T-helper 22 cell (primary cell): ENCODE measurements around the gene SCAF1.

ENCODE experiments used
- DNase-seq: peaks from one replicate; pipeline ENCODE4 v3.0.0-alpha.2; 2020; ENCODE audit warnings: low read depth

SCAF1 gene

DNA sequence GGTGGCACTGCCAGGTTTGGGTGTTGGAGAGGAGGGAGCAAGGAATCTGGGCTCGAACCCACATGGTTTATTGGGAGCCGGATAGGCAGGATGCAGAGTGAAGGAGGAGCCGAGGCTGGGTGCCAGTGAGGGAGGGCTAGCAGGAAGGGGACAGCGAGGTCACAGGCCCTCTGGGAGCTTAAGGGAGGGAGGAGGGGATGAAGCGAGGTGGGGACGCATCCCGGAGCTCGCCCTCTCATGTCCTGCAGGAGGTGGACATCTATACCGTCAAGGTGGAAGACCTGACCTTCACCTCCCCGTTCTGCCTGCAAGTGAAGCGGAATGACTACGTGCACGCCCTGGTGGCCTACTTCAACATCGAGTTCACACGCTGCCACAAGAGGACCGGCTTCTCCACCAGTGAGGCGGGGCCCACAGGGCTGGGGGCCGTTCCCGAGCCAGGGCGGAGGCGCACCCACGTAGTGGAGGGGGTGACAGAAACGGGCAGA, 43.9 kb downstream of the SCAF1 start:
- DNase-seq = no peak

DNA sequence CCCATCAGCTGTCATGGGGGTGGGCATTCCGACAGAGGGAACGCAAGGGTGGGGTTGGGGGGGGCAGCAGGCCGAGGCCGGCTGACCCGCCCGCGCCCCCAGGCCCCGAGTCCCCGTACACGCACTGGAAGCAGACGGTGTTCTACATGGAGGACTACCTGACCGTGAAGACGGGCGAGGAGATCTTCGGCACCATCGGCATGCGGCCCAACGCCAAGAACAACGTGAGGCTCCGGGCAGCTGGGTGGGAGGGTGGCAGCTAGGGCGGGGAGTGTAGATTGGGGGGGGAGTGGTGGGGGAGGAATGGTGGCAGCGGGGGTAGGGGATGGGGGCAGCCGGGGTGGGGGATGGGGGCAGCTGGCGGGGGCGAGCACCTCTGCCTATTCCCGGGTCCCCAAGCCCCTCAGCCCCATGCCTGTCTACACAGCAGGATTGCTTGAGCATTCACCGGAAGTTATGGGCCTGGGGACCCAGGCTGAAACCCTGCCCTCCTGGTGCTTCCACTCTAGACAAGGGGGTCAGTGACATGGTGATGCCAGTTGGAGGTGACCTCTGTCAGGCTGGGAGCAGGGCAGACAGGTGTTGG, 44.6 kb downstream of the SCAF1 start:
- DNase-seq = no peak

GRCh38 chr19:49687150-49687549, 45.1 kb downstream of the SCAF1 start:
- no peak for DNase-seq

- no peak for DNase-seq
These were observed 45.7 kb downstream of the SCAF1 start for GRCh38 chr19:49687566-49688316.

DNA sequence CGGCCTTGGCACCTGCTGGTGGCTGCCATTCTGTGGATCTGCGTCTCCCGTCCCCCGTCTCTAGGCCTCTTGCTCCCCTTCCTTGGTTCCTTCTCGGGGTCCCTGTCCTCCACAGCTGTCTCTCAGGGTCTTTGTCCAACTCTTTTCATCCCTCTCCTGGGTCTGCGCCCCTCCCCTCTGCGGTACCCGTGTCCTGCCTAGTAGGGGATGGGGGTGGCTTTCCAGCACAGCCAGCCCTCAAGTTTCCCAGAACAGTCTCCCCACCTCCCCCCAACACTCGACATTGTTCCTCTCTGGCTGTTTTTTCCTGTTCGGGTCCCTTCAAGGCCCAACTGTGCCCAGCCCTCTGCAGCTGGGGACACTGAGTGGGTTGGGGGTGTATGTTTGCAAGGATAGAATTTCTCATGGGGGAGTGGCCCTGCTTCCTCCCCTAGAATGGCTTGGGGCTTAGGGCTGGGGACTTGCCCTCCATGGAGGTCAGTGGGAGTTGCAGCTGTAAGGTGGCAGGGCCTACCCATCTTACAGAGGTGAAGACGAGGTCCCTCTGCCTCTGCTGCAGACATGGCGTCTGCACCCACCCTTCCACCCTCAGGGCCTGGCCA, 46.6 kb downstream of the SCAF1 start:
- DNase-seq = no peak

DNA sequence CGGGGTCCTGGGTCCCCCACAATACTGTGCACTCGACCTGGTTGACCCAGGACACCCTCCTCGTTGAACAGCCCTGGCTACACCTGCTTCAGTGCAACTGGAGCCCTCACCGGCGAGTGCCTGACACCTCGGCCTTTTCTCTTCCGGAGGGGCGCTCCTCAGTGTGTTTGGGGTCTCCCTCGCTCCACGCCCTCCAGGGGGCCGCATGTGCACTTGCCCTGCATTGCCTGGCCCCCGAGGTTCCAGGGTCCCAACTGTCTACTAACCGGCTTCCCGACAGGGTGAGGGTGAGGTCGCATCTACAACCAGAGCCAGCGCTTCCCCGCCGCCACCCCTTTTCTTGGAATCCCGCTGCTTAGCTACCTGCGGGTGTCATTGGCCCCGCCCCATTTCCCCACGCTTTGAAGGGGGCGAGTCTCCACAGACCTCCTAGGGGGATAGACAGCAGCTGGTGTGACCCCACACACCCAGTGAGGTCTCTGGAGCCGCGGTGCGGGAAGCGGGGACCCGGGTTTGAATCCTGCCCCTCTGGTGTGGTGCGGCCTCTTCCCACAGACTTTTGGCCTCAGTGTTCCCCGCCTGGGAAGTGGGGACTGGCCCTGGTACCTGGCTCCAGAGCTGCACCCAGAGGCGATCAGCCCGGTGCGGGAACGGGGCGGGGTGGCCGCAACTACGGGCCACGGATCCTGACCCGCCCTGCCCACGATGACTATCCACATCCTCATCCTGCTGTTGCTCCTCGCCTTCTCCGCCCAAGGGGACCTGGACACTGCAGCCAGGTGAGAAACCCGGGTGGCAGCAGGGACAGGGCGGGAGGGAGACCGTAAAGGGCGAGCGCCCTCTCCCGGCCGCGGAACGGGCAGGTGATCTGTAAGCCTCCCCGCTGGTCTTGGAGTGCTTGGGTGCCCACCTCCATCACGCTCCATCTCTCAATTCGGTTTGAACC, 47.4 kb downstream of the SCAF1 start, which contains the start of gene ADM5:
TSS of gene ADM5 (plus strand) at position 462 of the 946 bp plus-strand sequence. CDS start at position 706, 244 bp downstream.
- no peak for DNase-seq

DNA sequence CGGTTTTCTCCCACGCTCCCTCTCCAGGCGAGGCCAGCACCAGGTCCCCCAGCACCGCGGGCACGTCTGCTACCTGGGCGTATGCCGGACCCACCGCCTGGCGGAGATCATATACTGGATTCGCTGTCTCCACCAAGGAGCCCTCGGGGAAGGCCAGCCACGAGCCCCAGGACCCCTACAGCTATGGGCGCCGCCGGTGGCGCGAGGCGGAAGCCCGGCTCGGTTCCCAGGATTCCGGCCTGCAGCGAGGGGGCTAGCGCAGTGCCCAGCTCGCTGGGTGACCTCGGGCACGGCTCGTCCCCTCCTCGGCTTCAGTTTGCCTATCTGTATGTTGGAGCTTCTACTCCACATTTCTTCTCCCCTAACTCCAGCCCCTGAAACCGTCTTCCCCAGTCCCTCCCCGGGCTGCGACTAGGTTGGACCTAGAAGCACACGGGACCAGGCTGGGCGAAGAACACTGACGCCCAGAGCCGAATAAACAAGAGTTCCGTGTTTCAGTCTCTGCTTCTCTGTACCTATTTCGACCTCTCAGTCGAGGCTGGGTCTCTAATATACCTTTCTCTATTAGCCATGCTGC, 48.2 kb downstream of the SCAF1 start:
- DNase-seq = no peak

- DNase-seq = peak; percentile 33
These were observed 48.7 kb downstream of the SCAF1 start, which contains the start of gene CPT1C for GRCh38 chr19:49690656-49691242. TSS of gene CPT1C (plus strand) at chr19:49691116. CDS start at chr19:49692253, 1,137 bp downstream.

- no peak for DNase-seq
These were observed 49.5 kb downstream of the SCAF1 start for GRCh38 chr19:49691243-49692146.

DNA sequence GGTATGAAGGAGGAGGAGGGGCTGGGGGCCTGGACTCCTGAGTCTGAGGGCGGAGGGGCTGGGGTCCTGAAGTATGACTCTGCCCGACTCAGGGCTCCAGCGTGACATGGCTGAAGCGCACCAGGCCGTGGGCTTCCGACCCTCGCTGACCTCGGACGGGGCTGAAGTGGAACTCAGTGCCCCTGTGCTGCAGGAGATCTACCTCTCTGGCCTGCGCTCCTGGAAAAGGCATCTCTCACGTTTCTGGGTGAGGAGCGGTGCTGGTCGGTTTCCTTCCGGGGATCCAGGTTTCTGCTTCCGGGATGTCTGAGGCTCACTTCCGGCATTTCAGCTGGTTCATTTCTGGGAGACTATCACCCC, 50.1 kb downstream of the SCAF1 start:
- DNase-seq = no peak

- no peak for DNase-seq
These were observed 54.1 kb downstream of the SCAF1 start for GRCh38 chr19:49696115-49696514.

GRCh38 chr19:49696865-49697264, 54.9 kb downstream of the SCAF1 start:
- no peak for DNase-seq

DNA sequence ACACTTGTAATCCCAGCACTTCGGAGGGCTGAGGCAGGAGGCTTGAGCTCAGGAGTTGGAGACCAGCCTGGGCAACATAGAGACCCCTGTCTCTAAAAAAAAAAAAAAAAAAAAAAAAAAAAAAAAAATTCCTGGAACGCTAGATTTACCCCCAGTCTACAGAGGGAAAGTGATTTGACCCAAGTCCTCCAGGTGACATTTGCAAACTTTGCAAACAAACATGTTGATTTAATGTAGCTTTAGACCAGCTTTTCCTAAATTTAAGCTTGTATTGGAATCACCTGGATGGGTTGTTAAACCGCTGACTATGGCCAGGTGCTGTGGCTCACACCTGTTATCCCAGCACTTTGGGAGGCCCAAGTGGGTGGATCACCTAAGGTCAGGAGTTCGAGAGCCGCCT, 57.4 kb downstream of the SCAF1 start:
- no peak for DNase-seq

DNA sequence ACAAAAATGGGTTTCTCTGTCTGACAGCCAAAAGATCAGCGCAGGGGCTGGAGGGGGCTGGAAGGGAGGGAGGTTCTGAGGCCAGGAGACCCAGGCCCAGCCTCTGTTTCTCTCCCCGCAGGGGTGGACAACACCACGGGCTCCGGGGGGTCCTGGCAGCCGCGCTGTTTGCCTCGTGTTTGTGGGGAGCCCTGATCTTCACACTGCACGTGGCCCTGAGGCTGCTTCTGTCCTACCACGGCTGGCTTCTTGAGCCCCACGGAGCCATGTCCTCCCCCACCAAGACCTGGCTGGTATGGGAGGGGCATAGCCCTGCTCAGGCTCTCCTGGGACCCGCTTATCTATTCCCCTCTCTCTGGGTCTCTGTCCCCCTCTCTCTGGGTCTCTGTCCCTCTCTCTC, 58.6 kb downstream of the SCAF1 start:
- DNase-seq = no peak

- DNase-seq = no peak
These were observed 59.3 kb downstream of the SCAF1 start for GRCh38 chr19:49701271-49701786.

DNA sequence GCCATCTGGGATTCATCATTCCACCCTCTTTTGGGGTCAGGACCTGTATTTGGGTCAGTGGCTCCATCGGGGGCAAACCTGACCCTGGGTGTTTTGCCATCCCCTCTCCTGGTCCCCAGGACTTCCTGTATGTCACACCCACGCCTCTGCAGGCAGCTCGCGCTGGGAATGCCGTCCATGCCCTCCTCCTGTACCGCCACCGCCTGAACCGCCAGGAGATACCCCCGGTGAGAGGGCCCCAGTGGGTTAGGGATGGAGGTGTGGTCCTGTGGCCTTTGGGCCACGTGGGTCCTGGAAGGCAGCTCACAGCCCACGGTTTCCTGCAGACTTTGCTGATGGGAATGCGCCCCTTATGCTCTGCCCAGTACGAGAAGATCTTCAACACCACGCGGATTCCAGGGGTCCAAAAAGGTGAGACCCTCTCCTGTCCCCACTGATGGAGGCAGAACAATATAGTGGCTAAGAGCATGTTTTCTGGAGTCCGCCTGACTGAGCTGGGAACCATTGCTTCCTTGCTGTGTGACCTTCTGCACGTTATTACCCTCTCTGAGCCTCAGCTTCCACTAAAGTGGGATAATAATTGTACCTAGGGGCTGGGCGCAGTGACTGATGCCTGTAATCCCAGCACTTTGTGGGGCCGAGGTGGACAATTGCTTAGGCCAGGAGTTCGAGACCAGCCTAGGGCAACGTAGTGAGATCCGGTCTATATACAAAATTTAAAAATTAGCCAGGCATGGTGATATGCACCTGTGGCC, 63.1 kb downstream of the SCAF1 start:
- DNase-seq = no peak

- no peak for DNase-seq
These were observed 63.9 kb downstream of the SCAF1 start for GRCh38 chr19:49705919-49706318.
